Urothelium cell line (cell line): ENCODE measurements around the gene FAAP100.

Experiments
- DNase-seq: peaks from one replicate; pipeline ENCODE4 v3.0.0; 2011; ENCODE audit warnings: low spot score, mixed read lengths
- FAIRE-seq: peaks from 2 replicates; lab custom pipeline; 2011; peaks lifted over from hg19 to GRCh38; lab: Jason Lieb, UNC

FAAP100 gene

GRCh38 chr17:81556863-81557262, 4.7 kb upstream of the FAAP100 start:
- DNase-seq, result no peak
- no peak for FAIRE-seq

- FAIRE-seq, result no peak
These were observed 4.1 kb upstream of the FAAP100 start for GRCh38 chr17:81556175-81556691.

GRCh38 chr17:81553616-81554181, 1.5 kb upstream of the FAAP100 start:
- FAIRE-seq (no peak), DNase-seq (peak; percentile 81)

More at GRCh38 chr17:81556175-81556691, 4.1 kb upstream of the FAAP100 start:
- DNase-seq, result no peak

GRCh38 chr17:81553018-81553615, 964 bp upstream of the FAAP100 start:
- FAIRE-seq (no peak), DNase-seq (peak; percentile 88)

DNA sequence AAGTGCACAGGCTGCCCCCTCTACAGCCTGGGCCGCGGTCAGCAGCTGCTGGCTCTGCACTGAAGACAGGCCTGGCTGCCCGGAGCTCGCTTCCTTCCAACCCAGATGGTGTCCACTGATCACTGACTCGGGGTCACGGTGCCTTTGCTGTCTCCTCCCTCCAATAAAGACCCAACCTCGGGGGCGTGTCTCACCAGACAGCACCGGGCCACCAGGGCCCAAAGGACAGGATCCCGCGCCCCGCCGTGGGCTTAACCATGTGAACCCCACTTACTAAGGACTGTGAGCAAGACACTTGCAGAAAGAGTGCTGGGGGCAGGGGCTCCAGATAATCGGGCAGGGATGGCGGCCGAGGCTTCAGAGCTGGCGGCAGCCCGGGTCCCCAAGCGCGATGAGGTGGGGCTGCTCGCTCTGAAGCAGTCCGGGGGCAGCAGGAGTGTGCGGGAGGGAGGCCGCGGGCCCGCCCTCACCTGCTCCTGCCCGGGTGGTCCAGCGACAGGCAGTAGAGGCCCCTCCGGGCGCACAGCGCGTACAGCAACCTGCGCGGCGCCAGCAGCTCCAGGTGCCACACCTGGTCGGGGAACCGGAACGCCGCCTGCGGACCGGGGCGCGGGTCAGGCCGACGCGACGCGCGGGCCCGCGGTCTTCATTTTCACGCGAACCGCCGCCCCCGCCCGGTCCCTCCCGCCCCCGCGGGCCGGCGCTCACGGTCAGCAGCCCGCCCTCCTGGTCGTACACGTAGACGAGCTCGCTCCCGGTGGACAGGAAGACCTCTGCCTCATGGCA, 502 bp downstream of the FAAP100 start:
- FAIRE-seq (no peak), DNase-seq (no peak)

GRCh38 chr17:81550830-81551457, 1.2 kb downstream of the FAAP100 start:
- no peak for DNase-seq
- no peak for FAIRE-seq

GRCh38 chr17:81550285-81550684, 1.9 kb downstream of the FAAP100 start:
- FAIRE-seq (no peak), DNase-seq (no peak)

DNA sequence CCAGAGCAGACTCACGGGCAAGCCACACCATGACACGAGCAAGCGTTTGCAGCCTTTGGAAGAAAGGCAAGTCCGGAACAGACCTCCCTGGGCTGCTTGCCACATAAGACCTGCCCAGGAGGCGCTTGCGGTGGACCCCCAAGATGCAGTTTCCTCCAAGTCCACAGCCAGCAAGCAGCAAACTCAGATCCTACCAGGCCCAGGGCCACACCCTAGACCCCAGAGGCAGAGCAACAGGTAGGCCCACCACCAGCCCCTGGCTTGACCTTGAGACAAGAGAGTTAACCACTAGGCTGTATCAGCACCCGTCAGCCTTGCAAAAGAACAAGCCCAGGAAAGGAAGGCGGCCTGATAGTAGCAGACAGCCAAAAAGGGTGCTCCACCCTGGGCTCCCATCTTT, 2.3 kb downstream of the FAAP100 start:
- no peak for FAIRE-seq
- no peak for DNase-seq

DNA sequence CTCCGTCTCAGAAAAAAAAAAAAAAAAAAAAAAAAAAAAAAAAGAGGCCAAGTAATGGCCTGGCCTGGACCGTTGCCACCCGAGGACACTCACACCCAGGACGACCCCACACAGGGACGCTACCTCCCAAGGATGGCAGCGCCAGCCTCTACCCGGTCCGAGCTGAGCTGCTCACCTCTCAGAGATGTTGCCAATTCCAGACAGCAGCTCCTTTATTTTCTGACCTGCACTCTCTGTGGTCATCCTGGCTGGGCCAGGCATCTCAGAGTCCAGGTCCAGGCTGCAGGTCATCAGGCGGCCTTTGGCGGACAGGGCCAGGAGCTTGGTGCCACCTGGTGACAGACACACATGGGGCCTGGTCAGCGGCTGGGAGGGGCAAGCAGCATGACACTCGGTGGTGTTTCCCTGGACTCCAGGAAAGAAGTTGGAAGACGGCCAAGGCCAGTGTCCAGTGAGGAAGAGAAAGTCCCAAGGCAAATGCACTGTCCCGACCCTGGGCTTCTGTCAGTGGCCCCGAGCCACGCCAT, 3.1 kb downstream of the FAAP100 start:
- DNase-seq, result no peak
- no peak for FAIRE-seq

DNA sequence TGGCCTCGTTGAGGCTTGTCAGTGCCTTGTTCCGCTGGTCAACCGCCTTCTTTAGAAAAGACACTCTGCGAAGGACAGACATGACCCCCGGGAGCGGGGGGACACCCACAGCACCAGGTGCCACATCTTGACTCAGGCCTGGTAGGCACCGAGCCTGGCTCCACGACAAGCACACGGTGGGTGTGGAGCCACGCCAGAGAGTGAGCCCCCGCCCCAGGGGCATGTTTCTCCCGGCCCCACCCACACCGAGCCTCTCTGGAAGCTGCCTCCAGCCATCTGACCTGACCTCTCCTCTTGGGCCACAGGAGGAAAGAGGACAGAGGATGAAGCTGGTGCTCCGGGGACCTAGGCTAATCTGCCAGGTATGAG, 4.6 kb downstream of the FAAP100 start:
- FAIRE-seq (no peak), DNase-seq (no peak)

DNA sequence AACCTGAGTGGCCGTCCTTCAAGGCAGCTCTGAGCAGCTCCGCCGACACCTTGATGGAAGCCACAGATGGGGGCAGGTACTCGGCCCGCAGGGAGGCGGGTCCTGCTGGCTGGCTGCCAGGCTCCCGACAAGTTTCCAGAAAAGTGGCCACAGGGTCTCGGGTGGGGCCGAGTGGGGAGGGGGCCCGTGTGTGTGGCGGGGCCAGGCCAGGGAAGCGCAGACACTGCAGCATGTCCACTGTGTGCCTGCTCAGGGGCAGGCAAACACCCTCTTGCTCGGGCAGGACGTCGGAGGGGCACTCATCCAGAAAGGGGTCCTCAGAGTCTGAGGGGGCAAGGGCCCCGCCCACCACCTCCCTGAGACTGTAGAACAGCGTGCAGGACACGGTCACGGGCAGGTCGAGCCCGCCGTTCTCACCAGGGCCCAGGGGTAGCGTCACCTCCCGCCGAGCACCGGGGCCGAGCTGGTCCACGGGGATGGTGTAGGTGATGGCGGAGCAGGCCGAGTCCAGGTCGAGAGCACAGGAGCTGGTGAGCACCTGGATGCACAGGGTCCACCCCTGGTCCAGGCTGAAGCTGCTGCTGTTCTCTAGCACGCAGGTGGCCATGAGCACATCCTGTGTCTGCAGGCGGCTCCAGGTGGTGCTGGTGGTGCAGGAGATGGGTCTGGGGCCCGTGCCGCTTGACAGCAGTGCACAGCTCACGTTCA, 5.1 kb downstream of the FAAP100 start:
- DNase-seq, result no peak

GRCh38 chr17:81545160-81545949, 6.8 kb downstream of the FAAP100 start:
- DNase-seq, result no peak
- no peak for FAIRE-seq

More for the DNA sequence above, 5.1 kb downstream of the FAAP100 start:
- FAIRE-seq, result peak; percentile 76

GRCh38 chr17:81544281-81544974, 7.7 kb downstream of the FAAP100 start:
- no peak for FAIRE-seq
- DNase-seq, result no peak

DNA sequence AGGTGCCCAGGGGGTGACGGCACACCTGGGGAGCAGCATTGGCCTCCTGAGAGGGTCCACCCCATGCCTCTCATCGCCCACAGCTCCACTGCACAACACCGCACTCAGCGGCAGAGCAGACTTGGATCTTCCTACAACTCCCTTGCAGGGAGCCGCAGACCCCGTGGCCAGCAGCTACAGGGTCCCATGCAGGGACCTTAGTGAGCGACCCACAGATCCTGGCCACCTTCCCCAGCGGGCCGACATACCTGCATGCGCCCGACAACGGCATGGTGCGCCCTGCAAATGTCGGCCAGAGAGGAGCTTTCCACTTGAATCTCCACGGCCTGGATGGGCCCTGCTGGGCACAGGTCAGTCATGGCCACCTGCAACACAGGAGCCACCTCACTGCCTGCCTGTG, 8.4 kb downstream of the FAAP100 start:
- FAIRE-seq (peak; percentile 79), DNase-seq (no peak)

DNA sequence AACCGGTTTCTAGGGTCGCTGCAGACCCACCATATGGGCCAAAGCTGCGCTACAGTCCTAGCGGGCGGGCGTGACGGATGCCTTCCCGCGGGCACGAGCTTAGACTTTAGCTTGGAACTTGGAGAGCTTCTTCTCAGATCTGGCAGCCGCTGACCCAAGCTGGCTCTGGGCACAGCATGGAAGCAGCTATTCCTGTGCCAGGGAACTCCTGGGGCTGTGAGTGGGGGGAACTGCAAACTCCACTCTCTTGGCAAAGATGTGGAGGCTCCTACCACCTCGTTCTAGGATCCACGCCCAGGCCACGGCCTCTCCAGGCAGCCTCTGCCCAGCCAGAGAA, 8.8 kb downstream of the FAAP100 start:
- FAIRE-seq, result no peak
- DNase-seq, result no peak

DNA sequence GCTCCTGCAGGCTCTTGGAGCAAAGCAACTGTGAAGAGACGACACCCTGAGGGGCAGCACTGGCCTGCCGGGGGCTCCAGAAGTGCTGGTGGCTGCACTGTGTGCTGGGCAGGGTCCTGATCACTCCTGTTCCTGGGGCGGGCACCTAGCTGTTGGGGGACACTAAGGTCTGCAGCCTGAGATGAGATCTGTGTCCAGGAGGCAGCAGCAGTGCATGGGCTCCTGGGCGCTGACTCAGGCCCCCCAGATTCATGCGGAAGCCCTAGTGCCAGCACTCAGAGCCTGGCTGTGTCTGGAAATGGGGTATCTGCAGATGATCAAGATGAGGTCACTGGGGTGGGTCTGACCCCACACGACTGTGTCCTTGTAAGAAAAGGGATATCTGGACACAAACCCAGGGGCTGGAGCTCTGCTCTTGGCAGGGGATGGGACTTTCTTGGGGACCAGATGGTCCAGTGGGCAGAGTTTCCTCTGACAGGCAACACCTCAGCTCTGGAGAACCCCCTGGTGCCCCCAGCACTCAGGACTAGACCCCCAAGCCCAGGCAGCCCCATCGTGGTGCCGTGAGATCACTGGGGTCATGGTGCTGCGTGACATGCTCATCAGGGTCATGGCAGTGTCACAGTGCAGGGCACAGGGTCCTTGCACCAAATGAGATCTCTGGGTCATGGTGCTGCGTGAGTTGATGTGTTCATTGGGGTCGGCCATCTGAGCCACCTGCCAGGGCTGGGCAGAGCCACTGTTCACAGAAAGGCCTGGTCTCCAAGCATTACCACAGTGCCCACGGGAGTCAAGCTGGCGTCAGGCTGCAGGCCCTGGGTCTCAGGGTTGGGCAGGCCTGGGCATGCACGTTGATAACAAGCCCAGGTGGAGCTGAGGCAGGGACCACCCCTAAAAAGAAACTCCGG, 9.5 kb downstream of the FAAP100 start:
- DNase-seq (no peak), FAIRE-seq (peak; percentile 58)

DNA sequence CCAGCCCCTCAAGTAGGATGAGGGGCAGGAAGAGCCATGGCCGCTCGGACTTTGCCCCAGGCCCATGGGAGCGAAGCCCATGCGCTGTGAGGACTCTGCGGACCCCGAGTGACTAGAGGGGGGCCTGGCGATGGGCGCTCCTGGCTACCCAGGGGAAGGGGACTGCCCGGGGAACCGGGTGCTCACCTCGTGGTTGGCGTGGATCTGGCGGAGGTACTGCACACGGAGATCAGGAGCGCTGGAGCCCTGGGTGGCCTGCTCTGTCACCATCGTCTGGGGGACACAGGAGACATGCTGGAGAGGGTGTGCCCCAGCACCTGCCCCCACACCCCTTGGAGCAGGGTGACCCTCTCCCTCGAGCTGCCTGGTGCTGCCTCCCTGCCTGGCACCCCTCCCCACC, 11.0 kb downstream of the FAAP100 start:
- no peak for DNase-seq
- no peak for FAIRE-seq

- FAIRE-seq, result peak; percentile 13
- DNase-seq, result no peak
These were observed 11.5 kb downstream of the FAAP100 start for GRCh38 chr17:81540676-81541027.
